LHCN-M2 (cell line): ENCODE results near the gene ZNF282. TPM values are rescaled to one million over a fixed set of nuclear protein-coding genes. Genes with fewer than 3 reads are reported as not detected.

Source experiments
- DNase-seq: peaks from one replicate; pipeline ENCODE4 v3.0.0-alpha.2; 2012; ENCODE audit warnings: low read depth
- total RNA-seq: library from RNA; depleted of rRNA; stranded (reverse); fragments of >200 nt; gene quantifications from 2 replicates; pipeline ENCODE4 v1.2.3, GENCODE V29; 2014

The ZNF282 gene
- total RNA-seq, 1 experiment from 2014 or later = 23.0 TPM

GRCh38 chr7:149191851-149192250 lies 3.5 kb upstream of the ZNF282 start:
- DNase-seq = peak; percentile 9

- DNase-seq = no peak
Measured at GRCh38 chr7:149194799-149195179, 557 bp upstream of the ZNF282 start.

- DNase-seq = peak; percentile 17
Measured at GRCh38 chr7:149196151-149196704, 882 bp downstream of the ZNF282 start.

GRCh38 chr7:149196705-149197171 lies 1.4 kb downstream of the ZNF282 start:
- peak; percentile 36 for DNase-seq

- no peak for DNase-seq
Measured at GRCh38 chr7:149197675-149198074, 2.3 kb downstream of the ZNF282 start.

GRCh38 chr7:149198161-149198816 lies 2.9 kb downstream of the ZNF282 start:
- DNase-seq = no peak

- DNase-seq = no peak
Measured at GRCh38 chr7:149199234-149199995, 4.1 kb downstream of the ZNF282 start.

- DNase-seq = no peak
Measured at GRCh38 chr7:149202831-149203231, 7.5 kb downstream of the ZNF282 start.

- no peak for DNase-seq
Measured at GRCh38 chr7:149205690-149206381, 10.5 kb downstream of the ZNF282 start.

- no peak for DNase-seq
Measured at GRCh38 chr7:149207324-149208035, 12.1 kb downstream of the ZNF282 start.

- peak; percentile 84 for DNase-seq
Measured at GRCh38 chr7:149209518-149210269, 14.3 kb downstream of the ZNF282 start.

GRCh38 chr7:149210551-149210950 lies 15.2 kb downstream of the ZNF282 start:
- DNase-seq = no peak

- DNase-seq = no peak
Measured at GRCh38 chr7:149214020-149214720, 18.8 kb downstream of the ZNF282 start.

- no peak for DNase-seq
Measured at GRCh38 chr7:149216402-149216801, 21.1 kb downstream of the ZNF282 start.

- DNase-seq = no peak
Measured at GRCh38 chr7:149217570-149217969, 22.2 kb downstream of the ZNF282 start.

- DNase-seq = no peak
Measured at GRCh38 chr7:149218469-149219420, 23.4 kb downstream of the ZNF282 start.

GRCh38 chr7:149220534-149220933 lies 25.2 kb downstream of the ZNF282 start:
- peak; percentile 77 for DNase-seq

- DNase-seq = no peak
Measured at GRCh38 chr7:149223176-149223575, 27.8 kb downstream of the ZNF282 start.

GRCh38 chr7:149223761-149224160 lies 28.4 kb downstream of the ZNF282 start:
- no peak for DNase-seq
